AG04450 (cell line): ENCODE data around the gene MAG. TPM values are rescaled to one million over a fixed set of nuclear protein-coding genes. Genes with fewer than 3 reads are reported as not detected.

Source experiments
- CTCF ChIA-PET: fragments of 300-600, 350-600 bp; formaldehyde crosslinking; extraction: SDS; loops from one replicate; lab custom pipeline; 2022; ENCODE audit warnings: antibody characterized with exemption, inconsistent platforms; lab: Charles Lee
- POLR2A ChIA-PET: fragments of 350-600 bp; formaldehyde crosslinking; extraction: SDS; loops from one replicate; lab custom pipeline; 2021; ENCODE audit warnings: antibody characterized with exemption, inconsistent platforms; lab: Yijun Ruan, JAX
- DNase-seq: peaks from one replicate; pipeline ENCODE4 v3.0.0-alpha.2; 2011; ENCODE audit warnings: low read depth, low spot score
- H3K27ac ChIP-seq: one replicate; pipeline ENCODE4 v1.5.1; 2012; ENCODE audit warnings: low read depth, low read length, control low read depth
- H3K27me3 ChIP-seq: one replicate; pipeline ENCODE4 v1.6.0; 2012; ENCODE audit warnings: low read length; ENCODE audit not compliant: control insufficient read depth, insufficient read depth
- H3K4me3 ChIP-seq: 2 replicates; pipeline ENCODE4 v1.5.1; 2011; ENCODE audit warnings: mild to moderate bottlenecking, low read depth, low read length, control low read depth
- H3K9me3 ChIP-seq: 2 replicates; pipeline ENCODE4 v1.5.1; 2012; ENCODE audit warnings: low read length; ENCODE audit not compliant: control insufficient read depth, insufficient read depth
- polyA plus RNA-seq: library from polyadenylated mRNA; depleted of rRNA; stranded (reverse); fragments of >200 nt; gene quantifications from 2 replicates; pipeline ENCODE4 v1.2.3, GENCODE V29; 2011
- TF ChIP-seq, protein P1 (sequence below): IDR thresholded peaks from 2 replicates; pipeline ENCODE4 v1.5.1; 2011; ENCODE audit warnings: low read depth, low read length, control low read depth, inconsistent platforms

Gene MAG
- polyA plus RNA-seq, 1 experiment = not detected

DNA sequence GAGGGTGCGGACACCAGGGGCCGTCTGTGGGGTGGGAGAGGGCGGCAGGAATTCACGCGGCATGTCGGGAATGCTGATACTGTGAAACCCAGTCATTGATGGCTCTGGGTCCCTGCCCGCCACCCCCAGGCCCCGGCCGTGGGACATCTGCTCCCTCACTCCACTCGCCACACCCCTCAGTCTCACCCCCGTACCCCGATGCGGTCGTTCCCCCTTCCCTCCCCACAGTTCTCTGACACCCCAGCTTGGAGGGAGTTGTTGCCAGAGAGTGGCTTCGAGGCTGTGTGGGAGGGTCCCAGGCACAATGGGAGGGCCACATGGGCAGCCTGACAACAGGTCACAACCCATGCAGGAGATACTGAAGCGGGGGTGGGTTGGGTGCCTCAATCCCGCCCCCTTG, 1.8 kb downstream of the MAG start:
- POLR2A ChIA-PET = no interaction called here
- TF ChIP-seq, protein P1, sequence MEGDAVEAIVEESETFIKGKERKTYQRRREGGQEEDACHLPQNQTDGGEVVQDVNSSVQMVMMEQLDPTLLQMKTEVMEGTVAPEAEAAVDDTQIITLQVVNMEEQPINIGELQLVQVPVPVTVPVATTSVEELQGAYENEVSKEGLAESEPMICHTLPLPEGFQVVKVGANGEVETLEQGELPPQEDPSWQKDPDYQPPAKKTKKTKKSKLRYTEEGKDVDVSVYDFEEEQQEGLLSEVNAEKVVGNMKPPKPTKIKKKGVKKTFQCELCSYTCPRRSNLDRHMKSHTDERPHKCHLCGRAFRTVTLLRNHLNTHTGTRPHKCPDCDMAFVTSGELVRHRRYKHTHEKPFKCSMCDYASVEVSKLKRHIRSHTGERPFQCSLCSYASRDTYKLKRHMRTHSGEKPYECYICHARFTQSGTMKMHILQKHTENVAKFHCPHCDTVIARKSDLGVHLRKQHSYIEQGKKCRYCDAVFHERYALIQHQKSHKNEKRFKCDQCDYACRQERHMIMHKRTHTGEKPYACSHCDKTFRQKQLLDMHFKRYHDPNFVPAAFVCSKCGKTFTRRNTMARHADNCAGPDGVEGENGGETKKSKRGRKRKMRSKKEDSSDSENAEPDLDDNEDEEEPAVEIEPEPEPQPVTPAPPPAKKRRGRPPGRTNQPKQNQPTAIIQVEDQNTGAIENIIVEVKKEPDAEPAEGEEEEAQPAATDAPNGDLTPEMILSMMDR = no peak
- peaks cover 14% of the 10 kb centered on the region for H3K27me3 ChIP-seq
- no peak for DNase-seq
- no peak overlapping the region for H3K4me3 ChIP-seq
- CTCF ChIA-PET = no interaction called here
- H3K9me3 ChIP-seq = peaks cover 7% of the 10 kb centered on the region; the same call in 1 of the 2 replicates
- no peak overlapping the region for H3K27ac ChIP-seq

DNA sequence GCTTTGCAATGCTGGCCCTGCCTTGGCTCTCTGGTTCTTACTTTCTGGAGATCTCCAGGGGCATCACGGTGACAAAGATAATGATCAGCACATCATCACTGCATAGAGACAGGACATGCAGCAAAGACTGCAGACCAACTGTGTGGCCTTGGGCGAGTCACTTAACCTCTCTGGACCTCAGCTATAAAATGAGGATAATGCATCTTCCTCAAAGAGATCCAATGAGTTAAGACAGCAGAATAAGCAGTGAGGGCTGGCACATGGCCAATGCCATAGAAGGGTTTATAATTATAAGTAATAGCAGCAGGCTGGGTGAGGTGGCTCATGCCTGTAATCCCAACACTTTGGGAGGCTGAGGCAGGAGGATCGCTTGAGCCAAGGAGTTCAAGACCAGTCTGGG, 2.4 kb downstream of the MAG start:
- POLR2A ChIA-PET = no interaction called here
- no peak overlapping the region for H3K4me3 ChIP-seq
- H3K27ac ChIP-seq = no peak overlapping the region
- peaks cover 14% of the 10 kb centered on the region for H3K27me3 ChIP-seq
- H3K9me3 ChIP-seq = peaks cover 12% of the 10 kb centered on the region; the same call in 1 of the 2 replicates
- DNase-seq = no peak
- CTCF ChIA-PET = no interaction called here
- TF ChIP-seq, protein P1 = no peak

DNA sequence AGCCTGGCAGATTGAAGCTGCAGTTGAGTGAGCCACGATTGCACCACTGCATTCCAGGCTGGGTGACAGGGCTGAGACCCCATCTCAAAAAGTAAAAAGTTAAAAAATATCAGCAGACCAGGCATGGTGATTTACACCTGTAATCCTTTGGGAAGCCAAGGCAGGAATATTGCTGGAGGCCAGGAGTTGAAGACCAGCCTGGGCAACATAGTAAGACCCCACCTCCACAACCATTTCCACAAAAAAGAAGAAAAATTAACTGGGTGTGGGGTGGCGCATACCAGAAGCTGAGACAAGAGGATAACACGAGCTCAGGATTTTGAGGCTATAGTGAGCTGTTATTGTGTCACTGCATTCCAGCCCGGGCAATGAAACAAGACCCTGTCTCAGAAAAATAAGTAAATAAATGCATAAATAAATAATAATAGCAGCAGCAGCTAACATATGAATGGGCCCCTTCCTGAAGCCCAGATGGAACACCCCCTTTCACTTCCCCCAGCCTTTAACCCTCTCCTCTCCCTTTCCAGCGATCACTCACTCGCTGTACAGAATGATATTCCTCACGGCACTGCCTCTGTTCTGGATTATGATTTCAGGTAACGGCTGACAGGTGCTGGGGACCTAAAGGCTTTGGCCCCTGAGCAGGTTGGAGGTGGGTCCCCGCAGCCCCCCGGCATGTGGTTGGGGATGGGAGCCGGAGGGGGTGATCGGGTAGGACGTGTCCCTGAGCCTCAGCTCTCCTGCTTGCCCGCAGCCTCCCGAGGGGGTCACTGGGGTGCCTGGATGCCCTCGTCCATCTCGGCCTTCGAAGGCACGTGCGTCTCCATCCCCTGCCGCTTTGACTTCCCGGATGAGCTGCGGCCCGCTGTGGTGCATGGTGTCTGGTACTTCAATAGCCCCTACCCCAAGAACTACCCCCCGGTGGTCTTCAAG, 3.2 kb downstream of the MAG start:
- TF ChIP-seq, protein P1 = no peak
- POLR2A ChIA-PET = no interaction called here
- CTCF ChIA-PET = no interaction called here
- Histone ChIP-seq H3K4me3 (no peak overlapping the region), H3K9me3 (peaks cover 16% of the 10 kb centered on the region; the same call in 1 of the 2 replicates), H3K27me3 (peaks cover 14% of the 10 kb centered on the region), H3K27ac (no peak overlapping the region)
- no peak for DNase-seq

DNA sequence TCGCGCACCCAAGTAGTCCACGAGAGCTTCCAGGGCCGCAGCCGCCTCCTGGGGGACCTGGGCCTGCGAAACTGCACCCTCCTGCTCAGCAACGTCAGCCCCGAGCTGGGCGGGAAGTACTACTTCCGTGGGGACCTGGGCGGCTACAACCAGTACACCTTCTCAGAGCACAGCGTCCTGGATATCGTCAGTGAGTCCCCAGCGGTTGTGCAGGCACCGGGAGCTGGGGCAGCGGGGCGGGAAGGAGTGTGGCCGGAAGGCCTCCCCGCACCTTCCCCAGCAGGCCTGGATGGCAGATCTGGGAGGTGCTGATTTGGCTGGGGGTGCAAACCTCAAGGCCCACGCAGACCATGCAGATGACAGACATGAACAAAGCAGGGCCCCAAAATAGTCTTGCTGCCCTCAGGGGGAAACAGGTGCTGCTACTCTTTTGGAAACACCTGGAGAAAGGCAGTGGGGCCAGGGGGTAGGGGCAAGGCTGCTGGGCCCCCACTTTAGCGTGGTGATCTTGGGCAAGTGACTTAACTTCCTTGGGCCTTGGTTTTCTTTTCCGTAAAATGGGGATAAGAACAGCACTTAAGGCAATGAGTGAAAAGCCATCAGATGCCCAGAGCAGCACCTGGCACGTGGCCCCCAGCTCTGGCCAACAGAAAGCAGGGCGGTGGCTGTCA, 4.0 kb downstream of the MAG start:
- POLR2A ChIA-PET = no interaction called here
- no peak for DNase-seq

More for the DNA sequence above, 4.0 kb downstream of the MAG start:
- Histone ChIP-seq H3K27ac (no peak overlapping the region), H3K4me3 (no peak overlapping the region), H3K27me3 (peaks cover 14% of the 10 kb centered on the region), H3K9me3 (peaks cover 16% of the 10 kb centered on the region; the same call in 1 of the 2 replicates)
- CTCF ChIA-PET = no interaction called here
- TF ChIP-seq, protein P1 = no peak
